D721Med (cell line): ENCODE data around the gene SLC8B1.

Experiments used
- DNase-seq: peaks from one replicate; pipeline ENCODE4 v3.0.0; 2011; ENCODE audit warnings: low spot score; ENCODE audit not compliant: insufficient read length
- FAIRE-seq: peaks from 2 replicates; lab custom pipeline; 2011; peaks lifted over from hg19 to GRCh38; lab: Jason Lieb, UNC
- CTCF ChIP-seq: IDR thresholded peaks from 2 replicates; pipeline ENCODE4 v1.5.1; 2012; ENCODE audit warnings: mild to moderate bottlenecking, control low read depth; ENCODE audit not compliant: insufficient read depth; ENCODE audit errors: missing control alignments

Gene SLC8B1

GRCh38 chr12:113329022-113329790 is 5.7 kb downstream of the SLC8B1 start:
- FAIRE-seq, result no peak
- DNase-seq, result no peak
- TF ChIP-seq CTCF, result no peak

GRCh38 chr12:113328368-113328889 is 6.5 kb downstream of the SLC8B1 start:
- TF ChIP-seq CTCF, result no peak
- FAIRE-seq, result no peak
- no peak for DNase-seq

DNA sequence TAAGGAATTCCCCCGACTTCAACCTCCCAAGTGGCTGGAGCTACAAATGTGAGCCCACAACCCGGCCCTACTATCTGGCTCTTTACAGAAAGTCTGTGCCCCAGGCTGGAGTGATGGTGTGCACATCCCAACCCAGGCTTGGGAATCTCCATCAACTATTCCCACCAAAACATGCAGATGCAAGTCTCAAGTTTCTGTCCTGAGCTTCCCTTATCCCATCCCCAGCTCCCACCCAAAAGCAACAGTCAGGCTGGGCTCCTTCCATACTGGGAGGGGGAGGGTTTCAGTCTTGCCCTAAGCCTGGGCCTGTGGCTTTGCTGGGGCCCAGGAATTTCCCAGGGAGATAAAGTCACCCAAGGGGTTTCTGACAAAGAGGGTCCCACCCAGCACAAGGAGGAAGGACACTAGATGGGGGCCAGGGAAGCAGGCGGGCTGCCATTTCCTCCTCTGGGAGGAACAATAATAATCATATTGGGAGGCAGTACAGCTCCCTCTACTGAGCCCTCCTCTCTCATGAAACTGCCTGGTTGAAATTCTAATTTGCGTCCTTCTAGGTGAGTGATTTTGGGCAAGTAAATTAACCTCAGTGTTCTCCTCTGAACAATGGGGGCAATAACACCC is 8.0 kb downstream of the SLC8B1 start:
- no peak for FAIRE-seq
- DNase-seq, result no peak
- no peak for TF ChIP-seq CTCF

DNA sequence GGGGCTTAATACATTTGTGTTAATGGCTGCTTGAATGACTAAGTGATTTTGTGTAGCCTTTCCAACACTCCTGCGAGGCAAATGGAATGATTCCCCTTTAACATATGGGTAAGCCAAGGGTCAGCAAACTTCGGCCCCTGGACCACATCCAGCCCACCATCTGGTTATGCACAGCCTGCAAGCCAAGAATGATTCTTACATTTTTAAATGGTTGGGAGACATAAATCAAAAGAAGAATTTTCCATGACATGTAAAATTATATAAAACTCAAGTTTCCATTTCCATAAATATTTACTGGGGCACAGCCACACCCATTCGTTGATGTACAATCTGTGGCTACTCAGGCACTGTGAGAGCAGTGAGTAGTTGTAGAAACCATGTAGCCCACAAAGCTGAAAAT is 9.0 kb downstream of the SLC8B1 start:
- DNase-seq, result no peak
- no peak for TF ChIP-seq CTCF
- no peak for FAIRE-seq

DNA sequence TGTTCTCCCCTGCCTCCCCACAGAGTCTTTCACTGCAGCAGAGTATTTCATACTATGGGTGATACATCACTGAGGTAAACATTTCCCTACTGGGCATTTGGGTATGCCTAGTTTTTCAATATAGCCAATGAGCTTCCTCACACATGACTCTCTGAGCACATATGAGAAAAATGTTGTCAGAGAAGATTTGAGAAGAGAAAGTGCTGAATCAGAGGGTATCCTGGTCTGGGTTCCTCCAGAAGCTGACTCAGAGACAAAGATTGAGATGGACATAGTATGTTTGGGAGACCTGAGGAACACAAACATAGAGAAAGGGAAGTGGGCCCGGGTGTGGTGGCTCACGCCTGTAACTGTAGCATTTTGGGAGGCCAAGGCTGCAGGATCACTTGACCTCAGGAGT is 12.6 kb downstream of the SLC8B1 start:
- no peak for DNase-seq
- TF ChIP-seq CTCF, result no peak
- FAIRE-seq, result no peak

- FAIRE-seq, result no peak
- DNase-seq, result no peak
- no peak for TF ChIP-seq CTCF
These were observed 14.5 kb downstream of the SLC8B1 start for GRCh38 chr12:113320401-113320800.

GRCh38 chr12:113318900-113319628 is 15.8 kb downstream of the SLC8B1 start:
- FAIRE-seq (no peak), DNase-seq (no peak)
- no peak for TF ChIP-seq CTCF
